GM12878 (cell line): ENCODE results near the gene EIF3B. TPM values are rescaled to one million over a fixed set of nuclear protein-coding genes. Genes with fewer than 3 reads are reported as not detected.

Experiments
- ATF7 ChIP-seq: fragments of 450-650 bp; IDR thresholded peaks from 2 replicates; pipeline ENCODE4 v1.6.1; 2016; ENCODE audit warnings: low read depth, mild to moderate bottlenecking
- BCL11A ChIP-seq: IDR thresholded peaks from 2 replicates; pipeline ENCODE4 v1.6.1; 2011; ENCODE audit warnings: low read depth, low read length
- BRCA1 ChIP-seq: IDR thresholded peaks from 2 replicates; pipeline ENCODE4 v1.6.1; 2011; ENCODE audit warnings: low read depth, low read length, improper control_type of control experiment
- CBFB ChIP-seq: IDR thresholded peaks from 2 replicates; pipeline ENCODE4 v1.6.1; 2016; ENCODE audit warnings: antibody characterized with exemption, low read depth
- CEBPB ChIP-seq, 2 experiments: fragments of 150-350 bp in 1 of 2; IDR thresholded peaks; 2 replicates each; pipeline ENCODE4 v1.6.1; 2012 to 2014; ENCODE audit warnings: low read depth in 2 of 2, low read length in 2 of 2, borderline replicate concordance in 1 of 2, inconsistent platforms in 1 of 2
- ETV6 ChIP-seq, 2 experiments: fragments of 450-650 bp in 1 of 2; IDR thresholded peaks in 1 of 2; conservative IDR thresholded peaks in 1 of 2; 2 replicates each; pipeline ENCODE4 v1.6.1; 2014; ENCODE audit warnings: antibody characterized with exemption in 1 of 2, borderline replicate concordance in 1 of 2, low read depth in 1 of 2, mild to moderate bottlenecking in 1 of 2, moderate library complexity in 1 of 2
- FOS ChIP-seq: IDR thresholded peaks from 3 replicates; pipeline ENCODE4 v1.6.1; 2011; ENCODE audit warnings: borderline replicate concordance; ENCODE audit not compliant: insufficient read length; ENCODE audit errors: extremely low read depth
- FOXK2 ChIP-seq: fragments of 450-650 bp; IDR thresholded peaks from 2 replicates; pipeline ENCODE4 v1.6.1; 2017; ENCODE audit warnings: mild to moderate bottlenecking, moderate library complexity
- GABPA ChIP-seq: IDR thresholded peaks from 2 replicates; pipeline ENCODE4 v1.6.1; 2014; ENCODE audit warnings: antibody characterized with exemption, low read depth, mild to moderate bottlenecking, inconsistent platforms
- HDAC6 ChIP-seq: fragments of 200-600 bp; sonication (generic); IDR thresholded peaks from one replicate; pipeline ENCODE4 v1.8.0; 2017; ENCODE audit warnings: antibody characterized with exemption; ENCODE audit not compliant: unreplicated experiment
- JUNB ChIP-seq: IDR thresholded peaks from 2 replicates; pipeline ENCODE4 v1.6.1; 2016; ENCODE audit warnings: antibody characterized with exemption, mild to moderate bottlenecking
- JUND ChIP-seq: IDR thresholded peaks from 2 replicates; pipeline ENCODE4 v1.6.1; 2012; ENCODE audit warnings: low read depth, mild to moderate bottlenecking, low read length, improper control_type of control experiment, moderate library complexity
- KAT2A ChIP-seq: conservative IDR thresholded peaks from 2 replicates; pipeline ENCODE4 v1.6.1; 2011; ENCODE audit warnings: low read depth, low read length; ENCODE audit not compliant: control insufficient read depth
- KDM1A ChIP-seq: fragments of 200-600 bp; sonication (generic); IDR thresholded peaks from 2 replicates; pipeline ENCODE4 v1.6.1; 2016; ENCODE audit warnings: borderline replicate concordance
- KLF5 ChIP-seq: fragments of 450-650 bp; IDR thresholded peaks from 2 replicates; pipeline ENCODE4 v1.6.1; 2014; ENCODE audit warnings: mild to moderate bottlenecking; ENCODE audit not compliant: partially characterized antibody
- MYC ChIP-seq: IDR thresholded peaks from 2 replicates; pipeline ENCODE4 v1.6.1; 2011; ENCODE audit warnings: mild to moderate bottlenecking, low read length, moderate library complexity, inconsistent platforms; ENCODE audit not compliant: insufficient read depth, insufficient replicate concordance, insufficient read length, severe bottlenecking
- NFIC ChIP-seq: IDR thresholded peaks from 2 replicates; pipeline ENCODE4 v1.6.1; 2012; ENCODE audit warnings: low read depth, mild to moderate bottlenecking, inconsistent platforms, low read length, moderate library complexity
- PML ChIP-seq: IDR thresholded peaks from 2 replicates; pipeline ENCODE4 v1.6.1; 2012; ENCODE audit warnings: low read length, inconsistent platforms
- RB1 ChIP-seq: fragments of 450-650 bp; formaldehyde crosslinking; IDR thresholded peaks from 2 replicates; pipeline ENCODE4 v1.6.1; 2017; ENCODE audit warnings: mild to moderate bottlenecking, borderline replicate concordance
- RBBP5 ChIP-seq: fragments of 200-600 bp; sonication (generic); conservative IDR thresholded peaks from 2 replicates; pipeline ENCODE4 v1.6.1; 2016
- RFX5 ChIP-seq: IDR thresholded peaks from 2 replicates; pipeline ENCODE4 v1.6.1; 2011; ENCODE audit warnings: low read depth, low read length, improper control_type of control experiment
- SPI1 ChIP-seq: IDR thresholded peaks from 2 replicates; pipeline ENCODE4 v1.6.1; 2011; ENCODE audit warnings: low read depth, mild to moderate bottlenecking, low read length, moderate library complexity, borderline replicate concordance; ENCODE audit not compliant: insufficient read depth
- STAT1 ChIP-seq: fragments of 450-650 bp; conservative IDR thresholded peaks from 2 replicates; pipeline ENCODE4 v1.6.1; 2014; ENCODE audit warnings: antibody characterized with exemption, mild to moderate bottlenecking
- STAT3 ChIP-seq: IDR thresholded peaks from 2 replicates; pipeline ENCODE4 v1.6.1; 2011; ENCODE audit warnings: low read depth, low read length, improper control_type of control experiment
- TAF1 ChIP-seq: IDR thresholded peaks from 2 replicates; pipeline ENCODE4 v1.6.1; 2011; ENCODE audit warnings: mild to moderate bottlenecking, low read depth, low read length, borderline replicate concordance
- TARDBP ChIP-seq: IDR thresholded peaks from 2 replicates; pipeline ENCODE4 v1.6.1; 2016; ENCODE audit warnings: borderline replicate concordance
- TBL1XR1 ChIP-seq: IDR thresholded peaks from 2 replicates; pipeline ENCODE4 v1.6.1; 2012; ENCODE audit warnings: low read depth, low read length, improper control_type of control experiment
- TCF7 ChIP-seq: IDR thresholded peaks from 2 replicates; pipeline ENCODE4 v1.6.1; 2014; ENCODE audit warnings: antibody characterized with exemption, borderline replicate concordance
- YBX1 ChIP-seq: fragments of 450-650 bp; IDR thresholded peaks from 2 replicates; pipeline ENCODE4 v1.6.1; 2016; ENCODE audit warnings: antibody characterized with exemption
- ZBED1 ChIP-seq: IDR thresholded peaks from 2 replicates; pipeline ENCODE4 v1.6.1; 2016; ENCODE audit warnings: borderline replicate concordance
- ZSCAN29 ChIP-seq: fragments of 450-650 bp; IDR thresholded peaks from 2 replicates; pipeline ENCODE4 v1.6.1; 2017; ENCODE audit warnings: mild to moderate bottlenecking, moderate library complexity
- polyA plus RNA-seq, 11 experiments: library from polyadenylated mRNA; depleted of rRNA in 4 of 11; unstranded in 6 of 11; stranded (reverse) in 5 of 11; fragments of >200 nt; fragmentation: Nextera tagmentation in 4 of 11; fragmentation: Illumina TruSeq in 1 of 11; extraction: Ambion mirVana in 4 of 11; extraction: Trizol in 1 of 11; gene quantifications; 1 replicate in 1 of 11; 2 replicates in 10 of 11; pipeline versions ENCODE4 v1.2.1 to v1.2.3, GENCODE V29; 2011 to 2016; ENCODE audit warnings: inconsistent platforms in 2 of 11, missing spikeins in 2 of 11, low read depth in 1 of 11
- total RNA-seq, 4 experiments: library from RNA; depleted of rRNA in 3 of 4; stranded (reverse); fragments of >200 nt in 3 of 4; fragmentation: Illumina TruSeq in 1 of 4; extraction: Trizol in 1 of 4; gene quantifications; 2 replicates each; pipeline versions ENCODE4 v1.2.1 to v1.2.3, GENCODE V29; 2013 to 2021
- TF ChIP-seq, protein P1 (sequence below): IDR thresholded peaks from 2 replicates; pipeline ENCODE4 v1.6.1; 2012; ENCODE audit warnings: low read depth, low read length, improper control_type of control experiment
- TF ChIP-seq, protein P2 (sequence below): IDR thresholded peaks from 2 replicates; pipeline ENCODE4 v1.6.1; 2011; ENCODE audit warnings: borderline replicate concordance, low read depth, mild to moderate bottlenecking, moderate library complexity, low read length; ENCODE audit not compliant: insufficient read depth, poor library complexity, severe bottlenecking

Gene EIF3B
- total and polyA plus RNA-seq, 10 of the 15 experiments (the other 5 are each of a cell fraction or from before 2014, with no cell fraction given): 17.6 to 275 (median 153) TPM

DNA sequence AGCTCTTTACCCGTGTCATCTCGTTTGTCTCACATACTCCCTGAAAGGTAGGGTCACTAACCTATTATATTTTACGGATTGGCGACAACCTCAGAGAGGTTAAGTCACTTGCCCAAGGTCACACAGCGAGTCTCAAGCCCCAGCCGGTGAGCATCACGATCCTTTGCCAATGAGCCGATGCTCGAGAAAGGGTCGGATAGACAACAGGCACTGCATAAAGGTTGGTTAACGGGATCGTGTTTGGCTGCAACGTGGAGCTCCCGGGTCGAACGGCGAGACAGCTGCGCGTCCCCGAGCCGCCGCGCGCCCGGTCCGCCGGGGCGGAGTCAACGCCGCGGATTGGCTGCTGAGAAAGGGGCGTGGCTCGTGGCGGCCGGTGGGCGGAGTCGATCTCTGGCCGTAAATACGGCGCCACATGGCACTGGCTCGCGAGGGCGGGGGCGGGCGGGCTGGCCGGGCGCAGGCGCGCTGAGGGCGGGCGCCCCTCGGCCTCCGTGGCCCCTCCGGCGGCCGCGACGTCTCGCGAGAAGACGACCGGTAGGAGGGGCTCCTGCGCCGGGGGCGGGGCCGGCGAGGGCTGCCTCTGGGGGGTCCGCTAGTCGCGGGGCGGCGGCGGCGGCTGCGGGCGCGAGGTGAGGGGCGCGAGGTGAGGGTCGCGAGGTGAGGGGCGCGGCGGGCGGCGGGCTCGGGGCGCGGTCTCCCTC, 48.5 kb downstream of the EIF3B start, which contains the start of gene CHST12 (continued):
- no peak for TF ChIP-seq MYC
- no peak for TF ChIP-seq BCL11A
- no peak for TF ChIP-seq ATF7
- TF ChIP-seq ZBED1: no peak
- peak; percentile 62 for TF ChIP-seq BRCA1
- TF ChIP-seq, protein P1, sequence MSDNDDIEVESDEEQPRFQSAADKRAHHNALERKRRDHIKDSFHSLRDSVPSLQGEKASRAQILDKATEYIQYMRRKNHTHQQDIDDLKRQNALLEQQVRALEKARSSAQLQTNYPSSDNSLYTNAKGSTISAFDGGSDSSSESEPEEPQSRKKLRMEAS: peak; percentile 65; the same call in 1 of the 2 replicates
- peak; percentile 67 for TF ChIP-seq KLF5
- TF ChIP-seq STAT1: 0 out of 2 replicates have a peak, but pooled peaks have one; percentile 41
- TF ChIP-seq GABPA: no peak
- TF ChIP-seq ZSCAN29: no peak
- TF ChIP-seq STAT3: no peak
- TF ChIP-seq TARDBP: no peak
- no peak for TF ChIP-seq CBFB
- no peak for TF ChIP-seq CEBPB (IDR thresholded peaks at IDR 0.05; ENCODE audit: borderline replicate concordance in 1 of 2, low read depth in 2 of 2, low read length in 2 of 2)
- peak; percentile 58 for TF ChIP-seq TAF1
- TF ChIP-seq RFX5: no peak
- no peak for TF ChIP-seq JUNB
- no peak for TF ChIP-seq RBBP5
- TF ChIP-seq KAT2A: no peak
- TF ChIP-seq FOXK2: no peak
- no peak for TF ChIP-seq TCF7
- peak; percentile 79; the same call in 1 of the 2 replicates for TF ChIP-seq RB1
- TF ChIP-seq JUND: no peak
- peak; percentile 99 for TF ChIP-seq KDM1A
- no peak for TF ChIP-seq PML
- TF ChIP-seq, protein P2, sequence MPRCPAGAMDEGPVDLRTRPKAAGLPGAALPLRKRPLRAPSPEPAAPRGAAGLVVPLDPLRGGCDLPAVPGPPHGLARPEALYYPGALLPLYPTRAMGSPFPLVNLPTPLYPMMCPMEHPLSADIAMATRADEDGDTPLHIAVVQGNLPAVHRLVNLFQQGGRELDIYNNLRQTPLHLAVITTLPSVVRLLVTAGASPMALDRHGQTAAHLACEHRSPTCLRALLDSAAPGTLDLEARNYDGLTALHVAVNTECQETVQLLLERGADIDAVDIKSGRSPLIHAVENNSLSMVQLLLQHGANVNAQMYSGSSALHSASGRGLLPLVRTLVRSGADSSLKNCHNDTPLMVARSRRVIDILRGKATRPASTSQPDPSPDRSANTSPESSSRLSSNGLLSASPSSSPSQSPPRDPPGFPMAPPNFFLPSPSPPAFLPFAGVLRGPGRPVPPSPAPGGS: no peak
- TF ChIP-seq HDAC6: no peak
- no peak for TF ChIP-seq TBL1XR1
- no peak for TF ChIP-seq SPI1
- no peak for TF ChIP-seq YBX1
- no peak for TF ChIP-seq NFIC
- no peak for TF ChIP-seq FOS
- no peak for TF ChIP-seq ETV6 (conservative IDR thresholded peaks at IDR 0.05 in 1 of 2, IDR thresholded peaks at IDR 0.05 in 1 of 2; ENCODE audit: borderline replicate concordance in 1 of 2, low read depth in 1 of 2)
